Epidermal melanocyte (primary cell): ENCODE data around the gene SERINC1.
"Not testable (repeated sequence)": the region's sequence is repeated elsewhere in the genome, so short reads cannot be mapped to it uniquely, and the experiment has no call there.

Experiments
- DNase-seq: peaks from one replicate; pipeline ENCODE4 v3.0.0; 2011; ENCODE audit warnings: low spot score; ENCODE audit not compliant: insufficient read length

The SERINC1 gene

GRCh38 chr6:122471107-122472021, at the start of gene SERINC1:
Gene SERINC1 (minus strand): TSS chr6:122471807. CDS start chr6:122471737, 70 bp downstream.
- DNase-seq: peak; percentile 63

DNA sequence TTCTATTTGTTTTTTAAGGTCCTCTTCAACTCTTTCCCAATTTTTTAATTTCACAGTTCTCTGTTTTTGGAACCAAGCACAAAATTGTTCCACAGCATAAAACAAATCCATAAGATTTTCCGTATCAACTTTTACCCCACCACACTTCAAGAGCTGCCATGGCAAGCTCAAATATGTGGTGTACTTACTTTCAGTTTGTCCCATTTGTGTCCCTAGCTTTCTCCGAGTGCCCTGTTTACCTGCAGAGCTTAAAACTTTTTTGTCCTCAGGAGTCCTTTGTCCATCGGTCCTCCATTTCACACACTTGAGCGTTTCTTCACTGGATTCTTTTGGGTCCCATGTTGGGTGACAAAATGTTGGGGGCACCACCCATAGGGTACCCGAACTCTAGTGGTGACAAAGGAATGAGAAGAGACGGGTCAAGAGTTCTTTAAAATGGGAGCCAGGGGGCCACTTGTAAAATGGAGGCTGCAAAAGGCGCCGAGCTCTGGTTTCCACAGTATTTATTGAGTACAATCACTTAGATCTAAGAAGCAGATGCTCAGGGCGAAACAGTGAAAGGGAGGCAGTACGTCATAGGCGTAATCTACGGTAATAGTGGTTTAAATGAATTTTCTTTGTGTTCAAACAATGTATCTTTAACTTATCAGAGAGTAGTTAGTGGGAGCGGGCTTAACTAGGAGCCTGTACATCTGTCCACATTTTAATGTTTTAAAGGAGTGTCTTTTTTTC, 39.8 kb upstream of the SERINC1 start:
- DNase-seq: no peak

DNA sequence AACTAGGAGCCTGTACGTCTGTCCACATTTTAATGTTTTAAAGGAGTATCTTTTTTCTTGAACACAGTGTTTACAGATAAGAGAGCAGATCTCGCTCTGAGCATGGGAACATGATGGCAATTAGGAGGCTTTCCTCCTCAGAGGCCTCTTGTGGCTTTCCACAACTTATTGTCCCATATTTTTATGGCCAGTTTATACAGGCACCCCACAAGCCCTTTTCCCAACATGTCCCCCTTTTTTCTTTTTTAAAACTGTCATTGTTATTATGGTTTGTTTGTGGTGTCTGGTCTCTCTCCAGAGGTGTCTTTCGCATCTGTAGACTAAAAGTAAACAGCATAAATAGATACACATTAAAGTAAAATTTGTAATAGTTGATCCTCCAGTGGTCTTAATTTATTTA, 33.6 kb upstream of the SERINC1 start:
- not testable (repeated sequence) for DNase-seq

- no peak for DNase-seq
Measured at GRCh38 chr6:122501475-122501874, 29.9 kb upstream of the SERINC1 start.

DNA sequence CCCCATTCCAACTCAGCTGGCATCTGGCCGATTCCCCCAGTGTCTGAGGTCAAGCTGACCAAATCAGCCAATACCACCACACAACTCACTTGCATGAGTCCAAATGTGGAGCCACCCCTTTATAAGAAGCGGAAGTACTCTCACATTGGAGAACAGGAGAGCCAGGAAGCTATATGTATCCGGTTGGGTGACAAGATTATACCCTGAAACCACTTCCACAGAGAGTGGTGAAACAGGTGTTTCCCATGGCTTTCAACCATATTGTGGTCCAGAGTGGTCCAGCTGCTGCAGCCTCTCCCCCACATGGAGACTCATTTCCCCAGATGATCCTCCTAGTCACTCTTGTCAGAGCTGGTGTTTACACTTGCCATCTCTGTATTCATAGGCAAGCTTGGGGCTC, 24.0 kb upstream of the SERINC1 start:
- DNase-seq: no peak

DNA sequence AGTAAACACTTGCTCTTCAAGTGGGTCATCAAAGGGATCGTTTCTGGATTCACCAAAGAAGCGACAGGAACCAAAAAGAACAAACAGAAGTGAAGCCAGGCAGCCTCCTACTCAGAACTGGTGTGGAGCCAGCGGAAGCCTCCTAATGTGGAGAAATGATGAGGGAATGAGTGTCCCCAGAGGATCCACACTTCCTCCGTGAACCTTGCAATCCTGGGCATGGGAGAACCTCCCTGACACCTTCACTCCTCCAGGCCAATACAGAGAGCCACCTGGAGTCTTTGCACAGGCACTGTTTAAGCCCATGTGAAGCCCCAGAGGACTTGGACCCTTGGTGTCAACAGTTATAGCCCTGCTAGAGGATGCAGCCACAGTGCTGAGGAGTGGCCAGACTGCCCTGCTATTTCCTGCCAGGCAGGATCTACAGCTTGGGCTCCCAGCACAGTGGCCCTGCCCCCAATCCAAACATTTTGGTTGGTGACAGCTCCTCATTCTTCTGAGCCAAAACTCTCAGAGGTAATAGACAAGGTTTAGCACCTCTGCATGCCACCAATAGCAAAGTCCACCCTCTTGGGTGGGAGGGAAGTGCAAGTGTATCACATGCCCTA, 23.2 kb upstream of the SERINC1 start:
- DNase-seq: no peak

DNA sequence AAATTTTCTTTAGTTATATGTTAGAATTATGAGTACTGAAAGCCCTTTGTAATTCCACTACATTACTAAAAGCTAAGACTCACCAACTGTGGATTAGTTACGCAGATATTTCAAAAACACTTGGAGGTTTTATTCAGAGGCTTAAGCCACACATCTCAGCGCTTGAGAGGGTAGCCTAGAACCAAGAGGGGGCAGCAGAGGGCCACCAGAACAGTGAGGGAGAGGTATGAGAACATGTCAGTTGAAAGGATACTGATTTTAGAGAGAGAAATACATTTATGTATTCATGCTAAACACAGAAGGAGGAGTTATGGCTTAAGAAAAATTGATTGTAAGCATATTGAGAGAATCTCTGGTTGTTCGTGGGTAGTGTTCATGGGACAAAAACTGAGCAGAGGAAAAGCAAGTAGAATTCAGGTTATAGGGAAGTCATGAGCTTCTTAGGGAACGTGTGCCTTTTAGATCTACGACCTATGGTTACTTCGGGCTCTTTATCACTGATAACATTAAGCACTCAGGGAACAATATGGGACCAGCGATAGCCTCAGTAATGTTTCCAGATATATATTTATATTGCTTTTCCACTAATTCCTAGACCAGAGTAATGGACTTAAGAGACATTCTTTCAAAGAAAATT, 20.4 kb upstream of the SERINC1 start:
- DNase-seq: peak; percentile 81

GRCh38 chr6:122490607-122491006, 19.0 kb upstream of the SERINC1 start:
- no peak for DNase-seq

- no peak for DNase-seq
Measured at GRCh38 chr6:122484760-122485159, 13.2 kb upstream of the SERINC1 start.

DNA sequence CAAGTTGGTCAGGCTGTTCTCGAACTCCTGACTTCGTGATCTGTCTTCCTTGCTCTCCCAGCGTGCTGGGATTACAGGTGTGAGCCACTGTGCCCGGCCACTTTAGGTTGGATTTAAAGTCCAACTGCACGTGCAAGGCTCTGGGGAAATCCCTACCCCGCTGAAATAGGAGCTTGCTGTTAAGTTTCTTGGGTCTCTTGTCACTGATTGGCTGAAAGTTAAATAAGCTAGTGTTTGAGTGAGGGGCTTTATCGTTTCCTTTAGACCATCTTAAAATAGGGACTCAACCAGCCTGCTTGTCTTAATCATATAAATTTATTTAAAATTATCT, 11.1 kb upstream of the SERINC1 start:
- DNase-seq: no peak

GRCh38 chr6:122476131-122476530, 4.5 kb upstream of the SERINC1 start:
- DNase-seq: peak; percentile 29

- no peak for DNase-seq
Measured at GRCh38 chr6:122472022-122472340, 374 bp upstream of the SERINC1 start.

DNA sequence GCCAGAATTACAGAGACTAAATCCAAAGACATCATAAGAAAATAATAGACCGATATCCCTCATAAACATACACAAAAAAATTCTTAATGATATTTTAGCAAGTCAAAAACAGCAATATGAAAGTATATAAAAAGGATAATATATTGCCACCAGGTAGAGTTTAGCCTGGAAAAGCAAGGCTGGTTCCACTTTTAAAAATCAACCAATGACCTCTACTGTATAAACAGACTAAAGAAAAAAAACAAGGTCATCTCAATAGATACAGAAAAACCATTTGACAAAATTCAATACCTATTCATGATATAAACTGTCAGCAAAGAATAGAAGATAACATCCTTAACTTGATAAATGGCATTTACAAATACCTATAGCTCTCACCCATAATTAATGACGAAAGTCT, 9.7 kb downstream of the SERINC1 start:
- DNase-seq: no peak

DNA sequence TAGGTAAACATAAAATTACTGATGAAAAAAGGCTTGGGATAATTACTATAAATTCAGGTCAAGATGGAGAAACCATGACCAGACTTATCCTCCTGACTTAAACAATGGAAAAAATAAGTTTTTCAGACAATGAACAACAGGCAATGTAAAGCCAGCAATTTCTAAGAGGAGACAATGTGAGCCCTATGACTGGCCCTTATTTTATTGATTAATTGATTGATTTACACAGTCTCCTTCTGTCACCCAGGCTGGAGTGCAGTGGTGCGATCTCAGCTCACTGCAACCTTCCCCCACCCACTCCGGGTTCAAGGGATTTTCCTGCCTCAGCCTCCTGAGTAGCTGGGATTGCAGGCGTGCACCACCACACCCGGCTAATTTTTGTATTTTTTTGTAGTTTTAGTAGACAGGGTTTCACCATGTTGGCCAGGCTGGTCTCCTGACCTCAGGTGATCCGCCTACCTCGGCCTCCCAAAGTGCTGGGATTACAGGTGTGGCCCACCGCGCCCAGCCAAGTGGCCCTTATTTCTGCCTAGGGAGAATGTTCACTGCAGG, 11.7 kb downstream of the SERINC1 start:
- DNase-seq: not testable (repeated sequence)

- DNase-seq: no peak
Measured at GRCh38 chr6:122459240-122459639, 12.4 kb downstream of the SERINC1 start.

- DNase-seq: no peak
Measured at GRCh38 chr6:122458087-122458486, 13.5 kb downstream of the SERINC1 start.

- not testable (repeated sequence) for DNase-seq
Measured at GRCh38 chr6:122455116-122455515, 16.5 kb downstream of the SERINC1 start.

DNA sequence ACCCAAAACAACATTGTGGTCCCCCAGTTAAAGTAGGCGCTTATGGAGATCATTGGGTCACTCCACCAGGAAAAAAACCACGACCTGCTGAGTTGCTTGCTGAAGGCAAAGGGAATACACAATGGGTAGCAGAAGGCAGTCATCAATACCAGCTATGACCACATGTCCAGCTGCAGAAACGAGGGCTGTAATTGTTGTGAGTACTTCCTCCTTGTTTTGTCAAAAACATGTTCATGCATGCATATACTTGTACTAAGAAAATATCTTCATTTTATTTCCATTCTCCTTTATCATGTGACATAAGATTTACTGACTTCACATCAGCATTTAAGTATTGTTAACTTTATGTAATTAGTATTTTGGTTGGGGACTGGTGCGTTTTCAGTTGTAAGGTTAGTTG, 16.9 kb downstream of the SERINC1 start:
- DNase-seq: no peak

GRCh38 chr6:122452509-122452908, 19.1 kb downstream of the SERINC1 start:
- DNase-seq: no peak

DNA sequence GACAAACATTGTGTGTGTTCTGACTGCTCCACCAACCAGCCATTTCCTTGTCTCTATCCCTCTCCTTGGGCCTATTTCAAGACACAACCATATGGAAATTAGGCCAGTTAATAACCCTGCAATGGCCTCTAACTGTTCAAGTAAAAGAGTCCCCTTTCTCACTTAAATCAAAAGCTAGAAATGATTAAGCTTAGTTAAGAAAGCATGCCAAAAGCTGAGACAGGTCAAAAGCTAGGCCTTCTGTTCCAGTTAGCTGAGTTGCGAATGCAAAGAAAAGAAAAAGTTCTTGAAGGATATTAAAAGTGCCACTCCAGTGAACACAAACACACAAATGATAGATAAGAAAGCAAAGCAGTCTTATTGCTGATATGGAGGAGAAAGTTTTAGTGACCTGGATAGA, 22.5 kb downstream of the SERINC1 start:
- no peak for DNase-seq

- DNase-seq: no peak
Measured at GRCh38 chr6:122445274-122445673, 26.3 kb downstream of the SERINC1 start.

DNA sequence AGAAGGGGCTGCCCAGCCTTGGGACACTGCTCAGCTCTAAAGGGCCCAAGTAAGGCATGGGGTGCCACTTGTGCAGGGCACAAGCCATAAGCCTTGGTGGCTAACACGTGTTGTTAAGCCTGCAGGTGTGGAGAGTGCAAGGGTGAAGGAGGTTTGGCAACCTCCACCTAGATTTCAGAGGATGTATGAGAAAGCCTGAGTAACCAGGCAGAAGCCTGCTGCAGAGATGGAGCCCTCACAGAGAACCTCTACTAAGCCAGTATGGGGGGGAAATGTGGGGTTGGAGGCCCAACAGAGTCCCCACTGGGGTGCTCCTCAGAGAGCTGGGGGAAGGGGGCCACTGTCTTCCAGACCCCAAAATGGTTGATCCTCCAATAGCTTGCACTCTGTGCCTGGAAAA, 32.6 kb downstream of the SERINC1 start:
- no peak for DNase-seq
